Measurements from ENCODE around the gene VPS72.

The VPS72 gene

GRCh38 chr1:151165281-151165737, 24.7 kb downstream of the VPS72 start:
- no peaks in the 10 kb centered on the region for H3K27me3 Mint-ChIP-seq (ENCODE audit: low read depth)
- no peak for TF ChIP-seq CTCF (IDR thresholded peaks at IDR 0.05; ENCODE audit: unreplicated experiment in 3 of 3)
- H3K4me3 Mint-ChIP-seq = peak overlapping the region; percentile 94 to 97 (median 95)
- H3K36me3 Mint-ChIP-seq (ENCODE audit: low read depth) = peaks cover 28% of the 10 kb centered on the region
- peaks cover 18% of the 10 kb centered on the region for H3K4me1 Mint-ChIP-seq
- peak overlapping the region; percentile 97 to 99 (median 98) for H3K27ac Mint-ChIP-seq
- H3K9me3 Mint-ChIP-seq = no peaks in the 10 kb centered on the region

DNA sequence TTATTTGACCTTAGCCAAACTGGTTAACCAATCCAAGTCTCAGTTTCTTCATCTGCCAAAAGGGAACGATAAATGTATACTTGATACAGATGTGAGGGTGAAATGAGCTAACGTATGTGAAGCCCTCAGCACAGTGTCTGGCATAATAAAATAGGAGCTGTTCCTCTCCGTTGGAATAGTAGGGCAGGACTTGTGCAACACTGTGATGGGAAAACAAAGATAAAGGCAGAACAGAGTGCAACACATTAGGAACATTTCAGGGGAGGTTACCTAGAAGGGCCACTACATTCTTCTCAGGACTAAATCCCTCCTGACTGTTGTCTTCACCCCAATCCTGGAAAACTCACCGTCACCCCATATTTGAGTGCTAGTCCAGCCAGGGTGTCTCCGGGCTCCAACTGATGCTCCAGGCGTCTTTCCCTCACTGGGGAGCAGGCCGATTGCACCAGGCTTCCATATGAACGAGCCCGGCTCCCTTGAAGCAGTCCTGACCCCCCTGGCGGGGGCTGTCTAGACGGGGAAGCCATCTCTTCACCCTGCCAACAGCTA, 25.2 kb downstream of the VPS72 start:
- peaks cover 18% of the 10 kb centered on the region for H3K4me1 Mint-ChIP-seq

DNA sequence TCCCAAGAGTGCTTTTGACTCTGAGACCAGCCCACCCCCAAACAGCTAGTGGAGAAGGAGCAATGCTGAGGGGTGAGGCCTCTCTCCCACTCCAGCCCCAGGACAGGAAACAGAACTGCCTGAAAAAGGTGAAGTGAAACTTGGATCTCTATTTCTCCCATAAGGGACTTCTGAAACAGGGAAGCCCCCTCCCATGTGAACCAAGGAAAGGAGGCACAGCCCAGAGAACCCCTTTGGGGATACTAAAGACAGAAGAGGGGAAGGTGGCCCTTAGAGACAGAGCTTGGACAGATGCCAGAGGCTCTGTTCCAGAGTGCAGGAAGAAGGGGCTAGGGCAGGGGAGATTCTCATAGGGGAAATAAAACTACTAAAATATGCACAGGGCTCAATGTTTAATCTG, 30.6 kb downstream of the VPS72 start:
- Mint-ChIP-seq H3K4me1 (peaks cover 5% of the 10 kb centered on the region), H3K36me3 (ENCODE audit: low read depth) (peaks cover 31% of the 10 kb centered on the region)
- TF ChIP-seq CTCF (IDR thresholded peaks at IDR 0.05; ENCODE audit: unreplicated experiment in 3 of 3) = no peak

More for the DNA sequence above, 25.2 kb downstream of the VPS72 start:
- Mint-ChIP-seq H3K27ac (peak overlapping the region; percentile 97 to 99 (median 98)), H3K4me3 (peak overlapping the region; percentile 94 to 97 (median 95)), H3K9me3 (no peaks in the 10 kb centered on the region), H3K36me3 (ENCODE audit: low read depth) (peaks cover 28% of the 10 kb centered on the region), H3K27me3 (ENCODE audit: low read depth) (no peaks in the 10 kb centered on the region)
- no peak for TF ChIP-seq CTCF (IDR thresholded peaks at IDR 0.05; ENCODE audit: unreplicated experiment in 3 of 3)

GRCh38 chr1:151158751-151159251, 31.2 kb downstream of the VPS72 start:
- H3K9me3 Mint-ChIP-seq = no peaks in the 10 kb centered on the region
- H3K27me3 Mint-ChIP-seq (ENCODE audit: low read depth) = no peaks in the 10 kb centered on the region
- no peak overlapping the region for H3K4me3 Mint-ChIP-seq
- no peak overlapping the region for H3K27ac Mint-ChIP-seq
- no peak for TF ChIP-seq CTCF (IDR thresholded peaks at IDR 0.05; ENCODE audit: unreplicated experiment in 3 of 3)
- H3K4me1 Mint-ChIP-seq = no peaks in the 10 kb centered on the region
- H3K36me3 Mint-ChIP-seq (ENCODE audit: low read depth) = peaks cover 31% of the 10 kb centered on the region

More for the DNA sequence above, 30.6 kb downstream of the VPS72 start:
- Mint-ChIP-seq H3K27ac (peak overlapping the region in 1 of 3 experiments; percentile 37), H3K4me3 (no peak overlapping the region), H3K27me3 (ENCODE audit: low read depth) (no peaks in the 10 kb centered on the region), H3K9me3 (no peaks in the 10 kb centered on the region)

GRCh38 chr1:151158326-151158725, 31.7 kb downstream of the VPS72 start:
- TF ChIP-seq CTCF (IDR thresholded peaks at IDR 0.05; ENCODE audit: unreplicated experiment in 3 of 3) = no peak
- Mint-ChIP-seq H3K4me3 (no peak overlapping the region), H3K27ac (no peak overlapping the region), H3K27me3 (ENCODE audit: low read depth) (no peaks in the 10 kb centered on the region), H3K9me3 (no peaks in the 10 kb centered on the region), H3K36me3 (ENCODE audit: low read depth) (peaks cover 31% of the 10 kb centered on the region), H3K4me1 (no peaks in the 10 kb centered on the region)

GRCh38 chr1:151157067-151157531, 32.9 kb downstream of the VPS72 start:
- Mint-ChIP-seq H3K27me3 (ENCODE audit: low read depth) (no peaks in the 10 kb centered on the region), H3K4me3 (no peak overlapping the region), H3K36me3 (ENCODE audit: low read depth) (peaks cover 31% of the 10 kb centered on the region), H3K4me1 (no peaks in the 10 kb centered on the region), H3K9me3 (no peaks in the 10 kb centered on the region), H3K27ac (no peak overlapping the region)
- TF ChIP-seq CTCF (IDR thresholded peaks at IDR 0.05; ENCODE audit: unreplicated experiment in 3 of 3) = no peak
